HepG2 (cell line): ENCODE results near the gene DYSF.

Experiments
- CBX5 ChIP-seq: sonication (generic); formaldehyde crosslinking; IDR thresholded peaks from 2 replicates; pipeline ENCODE4 v1.4.0; 2020; ENCODE audit warnings: missing genetic modification reagents, borderline replicate concordance
- FOSL1 ChIP-seq: sonication (generic); formaldehyde crosslinking; IDR thresholded peaks from 2 replicates; pipeline ENCODE4 v1.9.0; 2021; ENCODE audit warnings: missing genetic modification reagents, borderline replicate concordance
- FOXJ3 ChIP-seq: sonication (generic); formaldehyde crosslinking; IDR thresholded peaks from 2 replicates; pipeline ENCODE4 v1.4.0; 2020; ENCODE audit warnings: missing genetic modification reagents, mild to moderate bottlenecking, borderline replicate concordance
- NFIC ChIP-seq: IDR thresholded peaks from 2 replicates; pipeline ENCODE4 v1.6.1; 2012; ENCODE audit warnings: mild to moderate bottlenecking, low read length, inconsistent platforms
- POLR2A ChIP-seq, 2 experiments: IDR thresholded peaks; 2 replicates each; pipeline ENCODE4 v1.6.1; 2011; ENCODE audit warnings: low read depth in 2 of 2, low read length in 2 of 2, mild to moderate bottlenecking in 1 of 2, moderate library complexity in 1 of 2; ENCODE audit not compliant: insufficient read depth in 1 of 2
- SETDB1 ChIP-seq: sonication (generic); formaldehyde crosslinking; IDR thresholded peaks from 2 replicates; pipeline ENCODE4 v1.5.1; 2020; ENCODE audit warnings: missing genetic modification reagents, mild to moderate bottlenecking, borderline replicate concordance
- SIX4 ChIP-seq: sonication (generic); formaldehyde crosslinking; IDR thresholded peaks from 2 replicates; pipeline ENCODE4 v1.4.0; 2020; ENCODE audit warnings: missing genetic modification reagents
- TF ChIP-seq, protein P1 (sequence below), 2 experiments: IDR thresholded peaks; 2 replicates each; pipeline ENCODE4 v1.6.1; 2011 to 2012; ENCODE audit warnings: low read length in 2 of 2, borderline replicate concordance in 1 of 2, low read depth in 1 of 2, mild to moderate bottlenecking in 1 of 2, moderate library complexity in 1 of 2
- TF ChIP-seq, protein P2 (sequence below): fragments of 450-650 bp; IDR thresholded peaks from 2 replicates; pipeline ENCODE4 v1.6.1; 2016
- TF ChIP-seq, protein P3 (sequence below): sonication (generic); formaldehyde crosslinking; IDR thresholded peaks from 2 replicates; pipeline ENCODE4 v1.8.1; 2022; ENCODE audit warnings: mild to moderate bottlenecking, missing genetic modification reagents
- TF ChIP-seq, protein P4 (sequence below): sonication (generic); formaldehyde crosslinking; IDR thresholded peaks from 2 replicates; pipeline ENCODE4 v1.5.0; 2020; ENCODE audit warnings: mild to moderate bottlenecking, missing genetic modification reagents, moderate library complexity
- TF ChIP-seq, protein P5 (sequence below): sonication (generic); formaldehyde crosslinking; IDR thresholded peaks from 2 replicates; pipeline ENCODE4 v1.4.0; 2020; ENCODE audit warnings: missing genetic modification reagents

DNA sequence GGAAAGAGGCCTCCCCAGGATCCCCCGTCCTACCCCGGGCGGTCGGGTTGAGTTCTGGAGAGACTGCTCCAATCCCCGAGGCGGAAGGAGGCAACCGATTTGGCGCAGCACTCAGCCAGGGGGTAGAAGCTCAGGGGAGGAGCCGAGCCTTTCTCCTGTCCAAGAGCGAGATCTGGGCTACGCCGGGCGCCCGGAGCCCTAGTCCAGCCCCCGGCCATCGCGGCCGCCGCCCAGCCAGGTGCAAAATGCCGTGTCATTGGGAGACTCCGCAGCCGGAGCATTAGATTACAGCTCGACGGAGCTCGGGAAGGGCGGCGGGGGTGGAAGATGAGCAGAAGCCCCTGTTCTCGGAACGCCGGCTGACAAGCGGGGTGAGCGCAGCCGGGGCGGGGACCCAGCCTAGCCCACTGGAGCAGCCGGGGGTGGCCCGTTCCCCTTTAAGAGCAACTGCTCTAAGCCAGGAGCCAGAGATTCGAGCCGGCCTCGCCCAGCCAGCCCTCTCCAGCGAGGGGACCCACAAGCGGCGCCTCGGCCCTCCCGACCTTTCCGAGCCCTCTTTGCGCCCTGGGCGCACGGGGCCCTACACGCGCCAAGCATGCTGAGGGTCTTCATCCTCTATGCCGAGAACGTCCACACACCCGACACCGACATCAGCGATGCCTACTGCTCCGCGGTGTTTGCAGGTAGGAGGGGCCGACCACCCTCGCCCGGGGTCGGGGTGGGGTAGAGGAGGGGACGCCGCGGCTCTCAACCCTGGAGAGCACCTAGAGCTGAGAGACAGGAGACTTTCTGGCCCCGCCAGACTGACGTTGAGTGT lies at the start of gene DYSF:
- TF ChIP-seq, protein P1, sequence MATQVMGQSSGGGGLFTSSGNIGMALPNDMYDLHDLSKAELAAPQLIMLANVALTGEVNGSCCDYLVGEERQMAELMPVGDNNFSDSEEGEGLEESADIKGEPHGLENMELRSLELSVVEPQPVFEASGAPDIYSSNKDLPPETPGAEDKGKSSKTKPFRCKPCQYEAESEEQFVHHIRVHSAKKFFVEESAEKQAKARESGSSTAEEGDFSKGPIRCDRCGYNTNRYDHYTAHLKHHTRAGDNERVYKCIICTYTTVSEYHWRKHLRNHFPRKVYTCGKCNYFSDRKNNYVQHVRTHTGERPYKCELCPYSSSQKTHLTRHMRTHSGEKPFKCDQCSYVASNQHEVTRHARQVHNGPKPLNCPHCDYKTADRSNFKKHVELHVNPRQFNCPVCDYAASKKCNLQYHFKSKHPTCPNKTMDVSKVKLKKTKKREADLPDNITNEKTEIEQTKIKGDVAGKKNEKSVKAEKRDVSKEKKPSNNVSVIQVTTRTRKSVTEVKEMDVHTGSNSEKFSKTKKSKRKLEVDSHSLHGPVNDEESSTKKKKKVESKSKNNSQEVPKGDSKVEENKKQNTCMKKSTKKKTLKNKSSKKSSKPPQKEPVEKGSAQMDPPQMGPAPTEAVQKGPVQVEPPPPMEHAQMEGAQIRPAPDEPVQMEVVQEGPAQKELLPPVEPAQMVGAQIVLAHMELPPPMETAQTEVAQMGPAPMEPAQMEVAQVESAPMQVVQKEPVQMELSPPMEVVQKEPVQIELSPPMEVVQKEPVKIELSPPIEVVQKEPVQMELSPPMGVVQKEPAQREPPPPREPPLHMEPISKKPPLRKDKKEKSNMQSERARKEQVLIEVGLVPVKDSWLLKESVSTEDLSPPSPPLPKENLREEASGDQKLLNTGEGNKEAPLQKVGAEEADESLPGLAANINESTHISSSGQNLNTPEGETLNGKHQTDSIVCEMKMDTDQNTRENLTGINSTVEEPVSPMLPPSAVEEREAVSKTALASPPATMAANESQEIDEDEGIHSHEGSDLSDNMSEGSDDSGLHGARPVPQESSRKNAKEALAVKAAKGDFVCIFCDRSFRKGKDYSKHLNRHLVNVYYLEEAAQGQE (IDR thresholded peaks at IDR 0.05; ENCODE audit: borderline replicate concordance in 1 of 2, low read depth in 1 of 2, low read length in 2 of 2) = no peak
- TF ChIP-seq FOXJ3 (CRISPR knock-in tag) = no peak
- TF ChIP-seq, protein P2, sequence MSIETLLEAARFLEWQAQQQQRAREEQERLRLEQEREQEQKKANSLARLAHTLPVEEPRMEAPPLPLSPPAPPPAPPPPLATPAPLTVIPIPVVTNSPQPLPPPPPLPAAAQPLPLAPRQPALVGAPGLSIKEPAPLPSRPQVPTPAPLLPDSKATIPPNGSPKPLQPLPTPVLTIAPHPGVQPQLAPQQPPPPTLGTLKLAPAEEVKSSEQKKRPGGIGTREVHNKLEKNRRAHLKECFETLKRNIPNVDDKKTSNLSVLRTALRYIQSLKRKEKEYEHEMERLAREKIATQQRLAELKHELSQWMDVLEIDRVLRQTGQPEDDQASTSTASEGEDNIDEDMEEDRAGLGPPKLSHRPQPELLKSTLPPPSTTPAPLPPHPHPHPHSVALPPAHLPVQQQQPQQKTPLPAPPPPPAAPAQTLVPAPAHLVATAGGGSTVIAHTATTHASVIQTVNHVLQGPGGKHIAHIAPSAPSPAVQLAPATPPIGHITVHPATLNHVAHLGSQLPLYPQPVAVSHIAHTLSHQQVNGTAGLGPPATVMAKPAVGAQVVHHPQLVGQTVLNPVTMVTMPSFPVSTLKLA = no peak
- TF ChIP-seq, protein P3, sequence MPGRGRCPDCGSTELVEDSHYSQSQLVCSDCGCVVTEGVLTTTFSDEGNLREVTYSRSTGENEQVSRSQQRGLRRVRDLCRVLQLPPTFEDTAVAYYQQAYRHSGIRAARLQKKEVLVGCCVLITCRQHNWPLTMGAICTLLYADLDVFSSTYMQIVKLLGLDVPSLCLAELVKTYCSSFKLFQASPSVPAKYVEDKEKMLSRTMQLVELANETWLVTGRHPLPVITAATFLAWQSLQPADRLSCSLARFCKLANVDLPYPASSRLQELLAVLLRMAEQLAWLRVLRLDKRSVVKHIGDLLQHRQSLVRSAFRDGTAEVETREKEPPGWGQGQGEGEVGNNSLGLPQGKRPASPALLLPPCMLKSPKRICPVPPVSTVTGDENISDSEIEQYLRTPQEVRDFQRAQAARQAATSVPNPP (CRISPR knock-in tag) = no peak
- no peak for TF ChIP-seq NFIC
- TF ChIP-seq, protein P4, sequence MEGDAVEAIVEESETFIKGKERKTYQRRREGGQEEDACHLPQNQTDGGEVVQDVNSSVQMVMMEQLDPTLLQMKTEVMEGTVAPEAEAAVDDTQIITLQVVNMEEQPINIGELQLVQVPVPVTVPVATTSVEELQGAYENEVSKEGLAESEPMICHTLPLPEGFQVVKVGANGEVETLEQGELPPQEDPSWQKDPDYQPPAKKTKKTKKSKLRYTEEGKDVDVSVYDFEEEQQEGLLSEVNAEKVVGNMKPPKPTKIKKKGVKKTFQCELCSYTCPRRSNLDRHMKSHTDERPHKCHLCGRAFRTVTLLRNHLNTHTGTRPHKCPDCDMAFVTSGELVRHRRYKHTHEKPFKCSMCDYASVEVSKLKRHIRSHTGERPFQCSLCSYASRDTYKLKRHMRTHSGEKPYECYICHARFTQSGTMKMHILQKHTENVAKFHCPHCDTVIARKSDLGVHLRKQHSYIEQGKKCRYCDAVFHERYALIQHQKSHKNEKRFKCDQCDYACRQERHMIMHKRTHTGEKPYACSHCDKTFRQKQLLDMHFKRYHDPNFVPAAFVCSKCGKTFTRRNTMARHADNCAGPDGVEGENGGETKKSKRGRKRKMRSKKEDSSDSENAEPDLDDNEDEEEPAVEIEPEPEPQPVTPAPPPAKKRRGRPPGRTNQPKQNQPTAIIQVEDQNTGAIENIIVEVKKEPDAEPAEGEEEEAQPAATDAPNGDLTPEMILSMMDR (CRISPR knock-in tag) = no peak
- no peak for TF ChIP-seq FOSL1
- TF ChIP-seq, protein P5, sequence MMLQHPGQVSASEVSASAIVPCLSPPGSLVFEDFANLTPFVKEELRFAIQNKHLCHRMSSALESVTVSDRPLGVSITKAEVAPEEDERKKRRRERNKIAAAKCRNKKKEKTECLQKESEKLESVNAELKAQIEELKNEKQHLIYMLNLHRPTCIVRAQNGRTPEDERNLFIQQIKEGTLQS = no peak
- no peak for TF ChIP-seq SETDB1 (CRISPR knock-in tag)
- TF ChIP-seq POLR2A (IDR thresholded peaks at IDR 0.05; ENCODE audit: insufficient read depth in 1 of 2, low read depth in 2 of 2, low read length in 2 of 2) = no peak
- no peak for TF ChIP-seq SIX4
- TF ChIP-seq CBX5 (CRISPR knock-in tag) = no peak
